Fibroblast of pulmonary artery (primary cell): Measurements from ENCODE around the gene PDE9A.

Source experiments
- DNase-seq: peaks from one replicate; pipeline ENCODE4 v3.0.0-alpha.2; 2010; ENCODE audit warnings: low read depth
- H3K4me3 ChIP-seq: replicated peaks from 2 replicates; pipeline ENCODE4 v1.5.1; 2011; ENCODE audit warnings: low read depth, mild to moderate bottlenecking, control low read depth, low read length, moderate library complexity
- CTCF ChIP-seq: IDR thresholded peaks from 2 replicates; pipeline ENCODE4 v1.5.1; 2011; ENCODE audit warnings: mild to moderate bottlenecking, control low read depth, low read length, inconsistent platforms; ENCODE audit errors: missing control alignments

PDE9A gene

DNA sequence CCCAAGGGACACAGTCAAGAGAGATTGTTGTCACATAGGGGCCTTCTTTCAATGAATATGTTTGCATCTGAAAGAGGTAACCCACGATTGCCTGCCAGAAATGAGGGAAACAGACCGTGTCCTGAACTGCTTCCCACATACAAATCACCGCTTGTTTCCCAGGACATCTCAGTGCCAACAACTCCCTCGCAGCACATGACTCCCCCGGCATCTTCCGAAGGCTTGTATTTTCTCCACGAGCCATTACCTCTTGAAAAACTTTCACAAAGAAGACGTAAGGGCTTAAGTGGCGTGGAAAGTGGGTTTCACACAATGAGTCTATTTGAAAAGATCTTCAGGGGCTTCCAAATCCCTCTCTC lies 31.6 kb upstream of the PDE9A start:
- no peak for TF ChIP-seq CTCF
- no peak for DNase-seq
- no peak overlapping the region for H3K4me3 ChIP-seq

GRCh38 chr21:42622284-42622683 lies 31.1 kb upstream of the PDE9A start:
- H3K4me3 ChIP-seq, result no peak overlapping the region
- TF ChIP-seq CTCF, result no peak
- DNase-seq, result no peak

- H3K4me3 ChIP-seq, result no peak overlapping the region
- no peak for TF ChIP-seq CTCF
- DNase-seq, result no peak
These were observed 29.7 kb upstream of the PDE9A start for GRCh38 chr21:42623694-42624093.

- no peak for TF ChIP-seq CTCF
- no peak overlapping the region for H3K4me3 ChIP-seq
- DNase-seq, result no peak
These were observed 29.2 kb upstream of the PDE9A start for GRCh38 chr21:42624095-42624790.

- no peak overlapping the region for H3K4me3 ChIP-seq
- DNase-seq, result no peak
- no peak for TF ChIP-seq CTCF
These were observed 28.5 kb upstream of the PDE9A start for GRCh38 chr21:42624936-42625335.

DNA sequence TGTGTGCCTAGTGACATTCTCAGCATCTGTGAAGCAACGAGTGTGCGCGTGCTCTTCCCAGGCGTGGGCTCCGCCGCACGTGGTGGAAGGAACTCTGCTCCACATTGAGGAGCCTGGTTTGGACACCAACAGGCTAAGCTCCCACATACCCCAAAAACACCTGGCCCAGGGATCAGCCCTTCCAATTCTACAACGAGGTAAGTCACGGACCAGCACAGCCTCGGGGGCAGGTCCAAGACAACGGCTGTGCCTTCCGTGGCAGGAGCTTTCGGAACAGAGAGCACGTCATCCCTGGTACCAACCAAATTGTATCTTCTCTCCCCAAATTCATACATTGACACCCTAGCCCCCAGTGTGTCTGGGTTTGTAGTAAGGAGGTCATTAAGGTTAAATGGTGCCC lies 27.2 kb upstream of the PDE9A start:
- H3K4me3 ChIP-seq, result no peak overlapping the region
- TF ChIP-seq CTCF, result no peak
- DNase-seq, result no peak
